GM18870 (cell line): ENCODE measurements around the gene PRXL2B.
"Not testable (repeated sequence)": the region's sequence is repeated elsewhere in the genome, so short reads cannot be mapped to it uniquely, and the experiment has no call there.

ENCODE experiments used
- ATAC-seq: cut with Tn5 transposase; IDR thresholded peaks from one replicate; pipeline ENCODE4 v1.9.1; 2021; ENCODE audit warnings: moderate library complexity; ENCODE audit not compliant: unreplicated experiment

PRXL2B gene

DNA sequence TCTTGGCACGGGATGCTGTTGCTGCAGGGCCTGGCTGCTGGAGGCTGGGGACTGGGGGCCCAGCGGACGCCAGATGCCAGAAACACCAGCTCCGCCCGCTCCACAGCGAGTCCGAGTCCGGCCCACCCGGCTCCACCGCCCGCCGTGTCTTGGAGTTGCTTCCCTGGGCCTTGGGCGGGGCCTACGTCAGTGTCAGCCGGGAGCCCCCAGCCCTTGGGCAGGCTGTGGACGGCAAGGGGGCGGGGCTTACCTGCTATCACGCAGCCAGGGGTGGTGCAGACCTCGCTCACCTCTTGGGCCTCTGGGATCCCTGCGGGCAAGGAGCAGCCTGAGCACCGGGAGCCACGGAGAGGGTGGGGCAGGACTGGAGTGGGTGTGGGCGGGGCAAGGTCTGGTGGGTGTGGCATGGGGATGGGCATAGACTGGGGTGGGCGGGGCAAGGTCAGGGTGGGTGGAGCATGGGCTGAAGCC lies 24.5 kb downstream of the PRXL2B start:
- no peak for ATAC-seq

GRCh38 chr1:2611621-2612437 lies 25.3 kb downstream of the PRXL2B start:
- no peak for ATAC-seq

- no peak for ATAC-seq
Observed at GRCh38 chr1:2612591-2613365, 26.2 kb downstream of the PRXL2B start.

DNA sequence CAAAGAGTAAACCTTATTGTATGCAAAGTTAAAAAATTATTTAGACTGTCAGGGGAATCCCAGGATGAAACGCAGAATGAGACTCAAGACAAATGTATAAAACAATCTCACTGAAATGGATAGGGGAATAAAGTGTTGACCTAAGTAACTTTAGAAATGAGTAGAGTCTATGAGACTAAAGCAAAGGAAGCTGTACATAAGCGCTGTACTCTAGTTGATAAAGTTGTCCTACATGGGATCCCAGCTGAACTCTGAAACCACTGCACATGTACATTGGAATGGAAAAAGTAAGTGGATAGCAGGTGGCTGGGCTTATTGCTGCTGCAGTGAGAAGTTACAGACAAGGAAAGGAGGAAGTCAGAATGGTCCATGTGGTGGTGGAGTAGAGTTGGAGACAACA lies 27.6 kb downstream of the PRXL2B start:
- no peak for ATAC-seq

DNA sequence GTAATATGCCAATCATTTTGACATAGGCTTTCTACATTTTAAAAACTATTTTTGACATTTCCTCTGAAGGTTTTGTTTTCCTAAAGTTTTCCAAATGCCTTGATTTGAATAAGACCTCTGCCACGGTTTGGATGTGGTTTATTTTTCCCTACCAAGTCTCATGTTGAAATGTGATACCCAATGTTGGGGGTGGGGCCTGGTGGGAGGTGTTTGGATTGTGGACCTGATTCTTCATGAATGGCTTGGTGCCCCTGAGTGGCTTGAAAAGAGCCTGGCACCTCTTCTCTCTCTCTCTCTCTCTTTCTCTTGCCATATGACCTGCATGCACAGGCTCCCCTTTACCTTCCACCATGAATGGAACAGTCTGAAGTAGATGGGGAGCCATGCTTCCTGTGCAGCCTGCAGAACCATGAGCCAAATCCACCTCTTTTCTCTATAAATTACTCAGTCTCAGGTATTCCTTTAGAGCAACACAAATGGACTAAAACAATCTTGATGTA lies 31.4 kb downstream of the PRXL2B start:
- ATAC-seq = no peak

GRCh38 chr1:2623571-2624337 lies 37.2 kb downstream of the PRXL2B start:
- no peak for ATAC-seq

GRCh38 chr1:2624735-2625300 lies 38.2 kb downstream of the PRXL2B start:
- no peak for ATAC-seq

DNA sequence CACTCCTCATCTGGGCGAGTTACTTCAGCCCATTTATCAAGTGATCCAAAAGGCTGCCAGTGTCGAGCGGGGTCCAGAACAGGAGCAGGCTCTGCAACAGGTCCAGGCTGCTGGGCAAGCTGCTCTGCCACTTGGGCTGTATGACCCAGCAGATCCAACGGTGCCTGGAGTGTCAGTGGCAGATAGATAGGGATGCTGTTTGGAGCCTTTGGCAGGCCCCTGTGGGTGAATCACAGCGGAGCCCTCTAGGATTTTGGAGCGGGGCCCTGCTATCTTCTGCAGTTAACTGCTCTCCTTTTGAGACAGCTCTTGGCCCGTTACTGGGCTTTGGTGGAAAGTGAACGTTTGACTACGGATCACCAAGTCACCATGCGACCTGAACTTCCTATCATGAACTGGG lies 38.7 kb downstream of the PRXL2B start:
- no peak for ATAC-seq

DNA sequence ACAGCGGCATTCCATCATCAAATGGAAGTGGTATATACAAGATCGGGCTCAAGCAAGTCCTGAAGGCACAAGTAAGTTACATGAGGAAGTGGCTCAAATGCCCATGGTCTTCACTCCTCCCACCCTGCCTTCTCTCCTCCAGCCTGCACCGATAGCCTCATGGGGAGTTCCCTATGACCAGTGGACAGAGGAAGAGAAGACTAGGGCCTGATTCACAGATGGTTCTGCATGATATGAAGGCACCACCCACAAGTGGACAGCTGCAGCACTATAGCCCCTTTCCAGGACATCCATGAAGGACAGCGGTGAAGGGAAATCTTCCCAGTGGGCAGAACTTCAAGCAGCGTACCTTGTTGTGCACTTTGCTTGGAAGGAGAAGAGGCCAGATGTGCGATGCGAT lies 39.2 kb downstream of the PRXL2B start:
- ATAC-seq = not testable (repeated sequence)

GRCh38 chr1:2627746-2628145 lies 41.2 kb downstream of the PRXL2B start:
- ATAC-seq = no peak

GRCh38 chr1:2628191-2628932 lies 41.8 kb downstream of the PRXL2B start:
- ATAC-seq = no peak

DNA sequence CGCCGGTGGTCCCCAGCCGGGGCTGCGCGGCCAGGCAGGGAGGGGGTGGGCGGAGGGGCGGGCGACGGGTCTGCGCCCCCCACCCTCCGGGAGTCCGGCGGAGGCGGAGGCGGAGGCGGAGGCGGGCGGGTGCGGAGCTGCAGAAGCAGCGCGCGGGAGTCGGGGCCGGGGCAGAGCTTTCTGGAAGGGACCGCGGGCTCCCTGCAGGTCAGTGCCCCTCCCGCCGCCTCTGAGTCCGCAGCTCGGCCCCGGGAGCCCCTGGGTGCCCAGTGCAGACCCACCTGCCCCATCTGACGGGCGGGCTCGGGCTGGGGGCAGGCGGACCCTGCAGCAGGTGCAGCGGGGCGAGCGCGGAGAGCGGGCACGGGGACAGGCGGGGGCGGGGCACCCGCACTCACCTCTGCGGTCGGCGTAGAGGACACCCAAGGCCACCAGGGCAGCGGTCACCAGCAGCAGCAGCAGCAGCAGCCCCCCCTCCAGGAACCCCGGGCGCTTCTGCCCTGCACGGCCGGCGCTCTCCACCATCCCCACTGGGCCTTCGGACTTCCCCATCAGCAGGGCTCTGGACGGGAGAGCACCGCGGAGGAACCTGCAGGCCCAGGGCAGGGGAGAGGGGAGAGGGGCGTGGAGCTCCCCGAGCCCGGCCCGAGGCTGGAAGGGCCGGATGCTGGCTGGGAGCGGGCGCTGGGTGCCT lies 42.5 kb downstream of the PRXL2B start:
- no peak for ATAC-seq

DNA sequence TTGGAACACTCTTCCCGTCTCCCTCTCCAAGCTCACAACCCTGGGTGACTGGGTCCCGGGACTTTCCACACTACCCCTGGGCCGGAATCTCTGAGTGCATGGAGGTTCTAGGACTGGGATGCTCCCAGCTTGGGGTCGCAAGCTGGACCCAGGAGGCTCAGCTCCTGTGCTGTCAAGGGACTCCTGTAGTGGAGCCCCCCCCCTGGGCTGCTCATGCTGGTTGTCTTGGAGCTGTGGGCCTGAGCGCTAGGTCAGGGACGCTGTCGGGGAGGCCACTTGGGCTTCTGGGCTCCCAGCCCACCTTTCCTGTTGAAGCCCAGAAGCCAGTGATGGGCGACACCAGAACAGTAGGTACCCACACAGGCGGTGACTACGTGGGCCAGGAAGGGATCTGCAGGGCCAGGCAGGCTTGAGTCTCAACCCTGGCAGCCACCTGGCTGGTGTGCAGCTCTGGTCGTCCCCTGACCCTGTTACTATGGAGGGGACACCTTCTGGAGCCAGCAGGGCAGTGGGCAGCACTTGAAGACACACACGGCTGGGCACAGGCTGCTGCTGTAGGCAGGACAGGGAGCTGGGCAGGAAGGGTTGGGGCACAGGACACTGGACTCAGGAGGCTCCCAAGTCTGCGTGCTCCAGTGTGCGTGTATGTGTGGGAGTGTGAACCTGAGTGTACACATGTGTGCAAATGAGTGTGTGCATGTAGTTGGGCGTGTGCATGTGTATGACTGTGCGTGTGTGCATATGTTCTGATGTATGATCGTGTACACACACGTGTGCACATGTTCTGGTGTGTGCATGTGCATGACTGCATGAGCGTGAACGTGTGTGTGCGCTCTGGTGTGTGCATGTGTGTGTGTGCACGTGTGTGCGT lies 43.3 kb downstream of the PRXL2B start:
- ATAC-seq = no peak

- ATAC-seq = no peak
Observed at GRCh38 chr1:2630498-2631135, 44.0 kb downstream of the PRXL2B start.

DNA sequence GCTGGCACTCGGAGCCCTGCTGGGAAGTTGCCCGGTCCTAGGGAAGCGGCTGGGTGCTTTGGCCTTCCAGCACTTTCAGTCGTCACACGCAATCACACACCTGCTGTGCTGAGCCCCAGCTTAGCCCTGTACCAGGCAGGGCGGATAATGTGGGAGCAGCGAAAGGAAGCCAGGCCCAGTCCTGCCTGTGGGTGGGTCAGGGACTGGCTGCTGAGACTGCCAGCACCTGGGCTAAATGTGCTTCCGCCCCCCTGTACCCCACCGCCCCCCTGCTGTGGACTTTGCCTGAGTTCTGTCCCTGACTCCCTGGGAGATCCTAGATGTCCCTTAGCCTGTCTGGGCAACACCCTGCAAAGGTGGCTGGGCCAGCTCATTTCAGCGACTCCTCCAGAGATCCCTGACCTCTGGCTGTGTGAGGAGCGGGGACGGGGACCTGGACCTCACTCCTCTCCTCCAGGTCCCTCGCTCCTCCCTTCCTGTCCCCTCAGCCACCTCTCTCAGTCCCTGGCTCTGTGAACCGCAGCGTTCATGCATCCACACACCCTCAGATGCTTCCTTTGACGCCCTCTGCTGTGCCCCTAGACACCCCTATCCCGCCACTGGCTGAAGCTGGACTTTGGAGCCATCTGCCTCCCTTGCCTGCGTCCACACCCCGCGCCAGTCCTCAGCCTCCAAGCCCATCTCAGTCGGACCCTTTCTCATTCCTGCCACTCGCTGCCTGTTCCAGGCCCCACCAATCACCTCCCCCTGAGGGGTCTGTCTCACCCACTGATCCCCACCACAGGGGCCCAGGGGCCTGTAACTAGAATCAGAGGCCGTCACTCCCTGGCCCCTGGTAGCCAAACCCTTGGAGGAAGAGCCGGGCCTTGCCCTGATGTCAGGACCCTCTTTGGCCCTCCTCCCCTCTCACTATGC lies 44.8 kb downstream of the PRXL2B start:
- ATAC-seq = no peak

DNA sequence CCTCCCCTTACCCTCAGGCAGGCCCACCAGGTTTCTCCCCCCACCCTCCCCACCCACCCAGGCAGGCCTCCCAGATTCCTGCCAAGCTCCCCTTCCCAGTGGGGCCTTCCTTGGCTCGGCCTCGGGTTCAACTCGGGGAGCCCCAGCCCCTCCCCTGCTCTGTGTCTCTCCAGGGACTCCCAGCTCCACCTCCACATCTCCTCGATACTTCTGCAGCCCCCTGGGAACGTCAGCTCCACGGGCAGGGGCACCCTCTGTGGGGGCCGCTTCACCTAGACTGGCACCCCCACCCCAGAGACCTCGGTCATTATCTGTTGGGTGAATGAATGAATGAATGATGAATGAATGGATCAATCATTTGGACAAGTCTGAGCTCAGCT lies 45.5 kb downstream of the PRXL2B start:
- ATAC-seq = no peak
